ENCODE measurements around the gene STK38L.

The STK38L gene

DNA sequence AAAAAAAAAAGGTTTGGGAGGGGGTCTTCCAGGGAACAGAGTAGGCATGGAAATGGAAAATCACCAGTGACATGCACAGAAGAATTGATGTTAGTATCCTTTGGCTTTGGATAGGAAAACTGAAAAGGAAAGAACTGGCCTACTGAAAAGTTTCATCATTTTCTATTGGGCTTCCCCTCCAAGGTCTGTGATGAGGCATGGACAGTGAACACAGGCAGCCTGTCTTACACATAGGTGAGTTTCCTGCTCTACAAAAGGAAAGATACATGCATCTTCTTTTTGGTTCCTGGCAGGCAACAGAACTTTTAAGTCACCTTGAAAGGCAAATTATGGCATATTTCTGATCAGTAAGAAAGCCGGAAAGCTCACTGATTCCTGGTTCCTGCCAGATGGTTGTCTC lies 94.4 kb downstream of the STK38L start:
- TF ChIP-seq, protein P1, sequence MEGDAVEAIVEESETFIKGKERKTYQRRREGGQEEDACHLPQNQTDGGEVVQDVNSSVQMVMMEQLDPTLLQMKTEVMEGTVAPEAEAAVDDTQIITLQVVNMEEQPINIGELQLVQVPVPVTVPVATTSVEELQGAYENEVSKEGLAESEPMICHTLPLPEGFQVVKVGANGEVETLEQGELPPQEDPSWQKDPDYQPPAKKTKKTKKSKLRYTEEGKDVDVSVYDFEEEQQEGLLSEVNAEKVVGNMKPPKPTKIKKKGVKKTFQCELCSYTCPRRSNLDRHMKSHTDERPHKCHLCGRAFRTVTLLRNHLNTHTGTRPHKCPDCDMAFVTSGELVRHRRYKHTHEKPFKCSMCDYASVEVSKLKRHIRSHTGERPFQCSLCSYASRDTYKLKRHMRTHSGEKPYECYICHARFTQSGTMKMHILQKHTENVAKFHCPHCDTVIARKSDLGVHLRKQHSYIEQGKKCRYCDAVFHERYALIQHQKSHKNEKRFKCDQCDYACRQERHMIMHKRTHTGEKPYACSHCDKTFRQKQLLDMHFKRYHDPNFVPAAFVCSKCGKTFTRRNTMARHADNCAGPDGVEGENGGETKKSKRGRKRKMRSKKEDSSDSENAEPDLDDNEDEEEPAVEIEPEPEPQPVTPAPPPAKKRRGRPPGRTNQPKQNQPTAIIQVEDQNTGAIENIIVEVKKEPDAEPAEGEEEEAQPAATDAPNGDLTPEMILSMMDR (IDR thresholded peaks at IDR 0.05; ENCODE audit: control insufficient read depth, extremely low read depth, insufficient read depth) = no peak
- DNase-seq (ENCODE audit: low read depth) = no peak
- no peak overlapping the region for H3K4me3 ChIP-seq (ENCODE audit: low read depth, low read length)

DNA sequence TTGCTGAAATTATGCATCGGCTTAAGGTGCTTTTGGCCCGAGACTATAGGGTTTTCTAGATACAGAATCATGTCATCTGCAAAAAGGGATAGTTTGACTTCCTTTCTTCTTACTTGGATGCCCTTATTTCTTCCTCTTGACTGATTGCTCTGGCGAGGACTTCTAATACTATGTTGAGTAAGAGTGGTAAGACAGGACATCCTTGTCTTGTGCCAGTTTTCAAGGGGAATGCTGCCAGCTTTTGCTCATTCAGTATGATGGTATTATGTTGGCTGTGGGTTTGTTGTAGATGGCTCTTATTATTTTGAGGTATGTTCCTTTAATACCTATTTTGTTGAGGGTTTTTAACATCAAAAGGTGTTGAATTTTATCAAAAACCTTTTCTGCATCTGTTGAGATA lies 96.9 kb downstream of the STK38L start:
- TF ChIP-seq, protein P1 (IDR thresholded peaks at IDR 0.05; ENCODE audit: control insufficient read depth, extremely low read depth, insufficient read depth) = no peak
- no peak overlapping the region for H3K4me3 ChIP-seq (ENCODE audit: low read depth, low read length)
- DNase-seq (ENCODE audit: low read depth) = no peak

DNA sequence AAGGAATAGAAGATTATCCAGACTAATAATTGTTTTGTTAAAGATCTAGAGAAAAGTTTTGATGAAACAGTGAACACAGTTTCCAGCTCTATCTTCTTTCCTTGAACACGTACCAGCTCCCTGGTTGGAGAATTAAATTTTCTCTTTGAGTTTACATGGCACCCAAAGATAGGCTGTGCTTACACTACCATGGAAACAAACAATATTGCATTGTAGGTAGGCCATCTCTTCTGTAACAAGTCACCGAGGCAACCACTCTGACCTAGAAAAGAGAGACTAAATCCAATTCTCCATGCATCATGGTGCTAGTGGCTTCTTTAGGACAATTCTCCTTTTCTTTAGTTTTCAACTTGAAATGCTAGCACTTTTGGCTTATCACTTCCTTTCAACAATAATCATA lies 98.5 kb downstream of the STK38L start:
- TF ChIP-seq, protein P1 (IDR thresholded peaks at IDR 0.05; ENCODE audit: control insufficient read depth, extremely low read depth, insufficient read depth) = no peak
- DNase-seq (ENCODE audit: low read depth) = no peak

DNA sequence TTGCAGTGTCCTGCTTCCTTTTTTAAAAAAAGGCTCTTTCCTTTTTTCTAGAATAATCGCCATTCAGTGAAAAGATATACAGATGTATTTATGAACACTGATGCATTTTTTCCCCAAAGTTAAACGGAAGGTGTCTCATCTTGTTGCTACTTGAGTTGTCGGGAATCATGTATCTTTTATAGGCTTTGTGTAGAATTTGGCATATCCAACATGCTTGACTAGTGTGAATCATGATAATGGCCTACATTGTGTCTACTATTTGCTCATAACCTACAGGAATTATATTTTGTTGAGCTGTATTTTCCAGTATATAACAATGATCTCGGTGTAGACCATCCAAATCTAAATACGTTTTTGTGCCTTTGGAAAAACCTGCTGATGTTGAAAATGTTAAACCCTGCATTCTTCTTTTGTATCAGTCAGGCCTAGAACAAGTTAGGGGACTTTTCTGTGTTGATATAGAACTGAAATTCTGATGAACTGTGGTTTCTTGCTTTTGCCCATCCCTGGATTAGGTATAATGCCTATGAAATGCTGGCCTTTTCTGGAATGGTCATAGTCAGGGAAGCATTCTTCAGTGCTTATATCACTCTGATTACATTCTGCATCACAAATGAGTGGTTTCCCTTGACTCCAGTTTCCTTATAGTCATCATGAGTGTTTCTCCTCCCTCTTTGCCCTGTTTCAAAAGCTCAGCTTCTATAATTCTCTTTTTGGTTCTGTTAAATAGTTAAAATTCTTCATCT lies 99.3 kb downstream of the STK38L start:
- DNase-seq (ENCODE audit: low read depth) = no peak
- no peak overlapping the region for H3K4me3 ChIP-seq (ENCODE audit: low read depth, low read length)
- TF ChIP-seq, protein P1 (IDR thresholded peaks at IDR 0.05; ENCODE audit: control insufficient read depth, extremely low read depth, insufficient read depth) = no peak

More for the DNA sequence above, 98.5 kb downstream of the STK38L start:
- H3K4me3 ChIP-seq (ENCODE audit: low read depth, low read length) = no peak overlapping the region

DNA sequence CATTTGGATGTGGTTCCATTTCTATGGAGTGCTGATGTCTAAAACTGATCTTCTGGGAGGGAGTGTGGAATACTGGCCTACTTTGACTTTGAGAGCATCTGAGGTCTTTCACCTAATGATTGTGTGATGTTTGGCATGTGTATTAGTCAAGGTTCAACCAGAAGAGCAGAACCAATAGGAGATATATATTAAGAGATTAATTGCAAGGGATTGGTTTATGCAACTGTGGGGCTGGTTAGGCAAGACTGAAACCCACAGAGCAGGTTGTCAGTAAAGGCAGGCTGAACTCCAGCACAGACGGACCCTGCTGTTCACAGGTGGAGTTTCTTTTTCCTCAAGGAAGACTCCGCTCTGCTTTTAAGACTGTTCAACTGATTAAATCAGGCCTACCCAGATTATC lies 100.2 kb downstream of the STK38L start:
- H3K4me3 ChIP-seq (ENCODE audit: low read depth, low read length) = no peak overlapping the region
- no peak for DNase-seq (ENCODE audit: low read depth)
- TF ChIP-seq, protein P1 (IDR thresholded peaks at IDR 0.05; ENCODE audit: control insufficient read depth, extremely low read depth, insufficient read depth) = no peak

DNA sequence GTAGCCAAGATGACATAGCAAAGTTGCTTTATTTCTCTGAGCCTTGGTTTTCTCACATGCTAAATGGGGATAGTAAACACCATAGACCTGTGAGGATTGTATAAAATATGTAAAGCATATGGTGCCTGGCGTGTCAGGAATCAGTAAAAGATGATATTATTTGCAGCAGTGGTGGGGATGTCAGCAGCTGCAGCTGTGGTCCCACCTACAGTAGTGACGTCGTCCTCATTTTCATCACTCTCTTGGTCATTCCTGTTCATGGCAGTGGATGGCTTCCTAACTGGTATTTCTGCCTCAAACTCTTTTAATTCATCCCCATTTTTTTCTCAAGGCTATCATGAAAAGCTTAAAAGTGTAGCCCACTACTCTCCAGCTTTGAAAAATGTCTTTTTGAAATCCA lies 100.7 kb downstream of the STK38L start:
- H3K4me3 ChIP-seq (ENCODE audit: low read depth, low read length) = no peak overlapping the region
- DNase-seq (ENCODE audit: low read depth) = no peak
- TF ChIP-seq, protein P1 (IDR thresholded peaks at IDR 0.05; ENCODE audit: control insufficient read depth, extremely low read depth, insufficient read depth) = no peak

DNA sequence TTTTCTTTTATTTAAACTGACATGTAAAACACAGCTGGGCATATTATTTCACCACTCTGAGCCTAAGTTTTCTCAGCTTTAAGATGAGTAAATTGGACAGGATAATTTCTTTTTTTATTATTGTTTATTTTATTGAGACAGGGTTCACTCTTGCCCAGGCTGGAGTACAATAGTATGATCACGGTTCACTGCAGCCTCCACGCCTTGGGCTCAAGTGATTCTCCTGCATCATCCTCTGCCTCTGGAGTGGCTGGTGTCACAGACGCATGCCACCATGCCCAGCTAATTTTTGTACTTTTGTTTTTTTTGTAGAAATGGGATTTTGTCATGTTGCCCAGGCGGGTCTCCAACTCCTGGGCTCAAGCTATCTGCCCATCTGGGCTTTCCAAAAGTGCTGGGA lies 101.3 kb downstream of the STK38L start:
- TF ChIP-seq, protein P1 (IDR thresholded peaks at IDR 0.05; ENCODE audit: control insufficient read depth, extremely low read depth, insufficient read depth) = no peak
- no peak for DNase-seq (ENCODE audit: low read depth)
- H3K4me3 ChIP-seq (ENCODE audit: low read depth, low read length) = no peak overlapping the region
